CD4-positive, alpha-beta T cell treated with Interleukin-21 for 1 hour (primary cell): ENCODE measurements around the gene WDR89.
"Not testable (repeated sequence)": the region's sequence is repeated elsewhere in the genome, so short reads cannot be mapped to it uniquely, and the experiment has no call there.

Source experiments
- DNase-seq: peaks from one replicate; pipeline ENCODE4 v3.0.0-alpha.2; 2020

The WDR89 gene

GRCh38 chr14:63641473-63642228 lies at the start of gene WDR89:
Gene WDR89, minus strand, starts transcription at chr14:63641871. Its CDS starts 41,929 bp downstream, at chr14:63599942.
- peak; percentile 99 for DNase-seq

GRCh38 chr14:63689132-63689531 lies 47.5 kb upstream of the WDR89 start:
- no peak for DNase-seq

- no peak for DNase-seq
These were observed 45.3 kb upstream of the WDR89 start for GRCh38 chr14:63686926-63687325.

- DNase-seq = no peak
These were observed 43.7 kb upstream of the WDR89 start for GRCh38 chr14:63685401-63685800.

- no peak for DNase-seq
These were observed 41.3 kb upstream of the WDR89 start for GRCh38 chr14:63682727-63683593.

GRCh38 chr14:63678536-63678935 lies 36.9 kb upstream of the WDR89 start:
- no peak for DNase-seq

- DNase-seq = no peak
These were observed 36.3 kb upstream of the WDR89 start for GRCh38 chr14:63677891-63678379.

GRCh38 chr14:63676615-63677014 lies 34.9 kb upstream of the WDR89 start:
- DNase-seq = no peak

- DNase-seq = no peak
These were observed 32.3 kb upstream of the WDR89 start for GRCh38 chr14:63673886-63674497.

GRCh38 chr14:63673255-63673654 lies 31.6 kb upstream of the WDR89 start:
- DNase-seq = no peak

GRCh38 chr14:63672417-63673180 lies 30.9 kb upstream of the WDR89 start:
- no peak for DNase-seq

GRCh38 chr14:63671987-63672386 lies 30.3 kb upstream of the WDR89 start:
- no peak for DNase-seq

- DNase-seq = no peak
These were observed 29.0 kb upstream of the WDR89 start for GRCh38 chr14:63670692-63671091.

GRCh38 chr14:63666335-63666734 lies 24.7 kb upstream of the WDR89 start:
- DNase-seq = no peak

GRCh38 chr14:63663428-63664341 lies 22.0 kb upstream of the WDR89 start:
- DNase-seq = no peak

- no peak for DNase-seq
These were observed 21.1 kb upstream of the WDR89 start for GRCh38 chr14:63662776-63663175.

- DNase-seq = not testable (repeated sequence)
These were observed 20.2 kb upstream of the WDR89 start for GRCh38 chr14:63661881-63662280.

- DNase-seq = no peak
These were observed 18.1 kb upstream of the WDR89 start for GRCh38 chr14:63659726-63660125.

GRCh38 chr14:63656194-63656593 lies 14.5 kb upstream of the WDR89 start:
- no peak for DNase-seq

- DNase-seq = no peak
These were observed 13.3 kb upstream of the WDR89 start for GRCh38 chr14:63654936-63655335.

GRCh38 chr14:63654346-63654745 lies 12.7 kb upstream of the WDR89 start:
- DNase-seq = no peak

- no peak for DNase-seq
These were observed 10.7 kb upstream of the WDR89 start for GRCh38 chr14:63652406-63652805.
